ENCODE measurements around the gene TSPYL2.

Gene TSPYL2

GRCh38 chrX:53080628-53081580 is 1.3 kb upstream of the TSPYL2 start:
- no peak for DNase-seq

GRCh38 chrX:53082773-53083616 is 828 bp downstream of the TSPYL2 start:
- DNase-seq = no peak

GRCh38 chrX:53084043-53084570 is 1.9 kb downstream of the TSPYL2 start:
- DNase-seq = no peak

GRCh38 chrX:53084863-53085262 is 2.7 kb downstream of the TSPYL2 start:
- DNase-seq = no peak

- DNase-seq = no peak
Observed at GRCh38 chrX:53085661-53086229, 3.6 kb downstream of the TSPYL2 start.

GRCh38 chrX:53086464-53086863 is 4.3 kb downstream of the TSPYL2 start:
- no peak for DNase-seq

- no peak for DNase-seq
Observed at GRCh38 chrX:53087388-53087831, 5.2 kb downstream of the TSPYL2 start.

GRCh38 chrX:53088136-53088974 is 6.2 kb downstream of the TSPYL2 start:
- no peak for DNase-seq

- peak; percentile 59 for DNase-seq
Observed at GRCh38 chrX:53089224-53089842, 7.2 kb downstream of the TSPYL2 start.

- no peak for DNase-seq
Observed at GRCh38 chrX:53089925-53090324, 7.8 kb downstream of the TSPYL2 start.

GRCh38 chrX:53091354-53091753 is 9.2 kb downstream of the TSPYL2 start:
- DNase-seq = no peak

GRCh38 chrX:53093177-53093655 is 11.0 kb downstream of the TSPYL2 start:
- peak; percentile 86 for DNase-seq

- DNase-seq = peak; percentile 97
Observed at GRCh38 chrX:53093748-53094581, 11.8 kb downstream of the TSPYL2 start, which contains the start of gene KANTR. Gene KANTR (plus strand): TSS chrX:53094142. CDS start chrX:53124273, 30,131 bp downstream.

- no peak for DNase-seq
Observed at GRCh38 chrX:53094582-53094905, 12.4 kb downstream of the TSPYL2 start.

GRCh38 chrX:53095796-53096195 is 13.6 kb downstream of the TSPYL2 start:
- DNase-seq = no peak

GRCh38 chrX:53114864-53115549 is 32.8 kb downstream of the TSPYL2 start:
- DNase-seq = no peak

GRCh38 chrX:53115550-53115874 is 33.3 kb downstream of the TSPYL2 start:
- no peak for DNase-seq

GRCh38 chrX:53116101-53116500 is 33.9 kb downstream of the TSPYL2 start:
- DNase-seq = peak; percentile 11

- DNase-seq = no peak
Observed at GRCh38 chrX:53122013-53122412, 39.8 kb downstream of the TSPYL2 start.

- no peak for DNase-seq
Observed at GRCh38 chrX:53125506-53125905, 43.3 kb downstream of the TSPYL2 start.

Data from OCI-M1 (cell line).